Measurements from ENCODE around the gene UBE2N.
"Not testable (repeated sequence)": the region's sequence is repeated elsewhere in the genome, so short reads cannot be mapped to it uniquely, and the experiment has no call there.

Gene UBE2N

DNA sequence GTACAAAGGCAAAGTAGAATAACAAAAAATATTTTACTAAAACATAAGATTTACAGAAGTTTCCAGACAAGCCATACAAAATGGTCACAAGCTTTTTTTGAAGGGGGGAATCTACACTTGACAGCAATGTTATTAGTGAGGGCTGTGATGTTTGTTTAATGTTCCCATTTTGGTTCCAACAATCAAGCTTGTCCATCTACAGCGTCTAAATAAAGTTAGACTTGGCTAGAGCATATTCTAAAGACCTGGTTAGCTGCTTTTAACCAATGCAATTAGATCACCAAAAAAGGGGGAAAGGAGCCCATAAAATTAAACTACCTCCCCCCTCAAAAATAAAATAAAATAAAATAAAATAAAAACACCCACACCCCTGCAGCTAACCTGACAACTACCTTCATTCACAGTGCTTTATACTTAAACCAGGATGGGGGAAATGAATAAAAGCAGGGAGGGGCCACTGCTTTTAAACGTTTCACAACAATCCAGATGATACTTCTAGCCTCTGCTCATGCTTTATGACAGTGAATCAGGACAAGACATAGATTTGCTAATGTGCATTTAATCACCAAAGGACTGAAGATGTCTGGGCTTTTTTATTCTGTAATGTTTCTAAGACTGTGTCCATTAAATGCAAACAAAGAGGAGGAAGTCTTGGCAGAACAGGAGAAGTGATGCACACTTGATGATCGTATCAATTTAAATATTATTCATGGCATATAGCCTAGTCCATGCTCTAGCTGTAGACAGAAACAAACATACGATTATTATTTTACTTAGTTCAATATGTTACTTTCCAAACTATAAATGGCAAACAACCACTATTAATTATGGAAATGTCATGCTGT is 32.2 kb downstream of the UBE2N start:
- not testable (repeated sequence) for DNase-seq

DNA sequence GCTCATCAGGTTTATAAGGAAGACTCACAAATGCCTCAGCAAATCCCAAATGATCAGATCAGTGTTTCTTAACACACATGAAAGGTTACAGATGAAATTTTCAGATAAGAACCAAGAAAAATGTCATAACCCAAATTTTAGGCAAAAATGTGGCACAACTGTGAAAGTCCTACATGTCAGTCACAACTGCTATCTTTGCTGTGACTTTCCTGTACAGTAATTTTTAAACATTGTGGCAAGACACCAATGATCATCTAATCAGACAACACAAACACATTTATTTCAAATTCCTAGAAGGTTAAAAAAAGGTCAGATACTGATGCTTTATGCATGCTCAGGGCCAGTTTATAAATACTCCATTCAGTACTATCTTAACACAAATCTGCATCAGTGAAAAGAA is 32.9 kb downstream of the UBE2N start:
- DNase-seq: no peak

DNA sequence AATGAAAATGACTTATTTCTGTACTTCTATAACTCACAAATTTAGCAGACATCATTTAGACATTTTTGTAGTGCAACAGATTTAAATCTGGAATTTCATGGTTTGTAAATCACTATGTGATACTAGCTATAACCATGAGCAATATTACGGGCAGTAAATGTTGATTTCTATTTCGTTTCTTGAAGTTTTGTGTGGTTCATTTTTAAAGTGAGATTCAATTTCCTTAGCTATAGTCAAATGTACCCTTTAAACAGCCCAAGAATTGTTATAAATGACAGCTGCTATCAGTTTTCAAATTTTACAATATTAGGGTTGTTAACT is 33.8 kb downstream of the UBE2N start:
- DNase-seq: no peak

DNA sequence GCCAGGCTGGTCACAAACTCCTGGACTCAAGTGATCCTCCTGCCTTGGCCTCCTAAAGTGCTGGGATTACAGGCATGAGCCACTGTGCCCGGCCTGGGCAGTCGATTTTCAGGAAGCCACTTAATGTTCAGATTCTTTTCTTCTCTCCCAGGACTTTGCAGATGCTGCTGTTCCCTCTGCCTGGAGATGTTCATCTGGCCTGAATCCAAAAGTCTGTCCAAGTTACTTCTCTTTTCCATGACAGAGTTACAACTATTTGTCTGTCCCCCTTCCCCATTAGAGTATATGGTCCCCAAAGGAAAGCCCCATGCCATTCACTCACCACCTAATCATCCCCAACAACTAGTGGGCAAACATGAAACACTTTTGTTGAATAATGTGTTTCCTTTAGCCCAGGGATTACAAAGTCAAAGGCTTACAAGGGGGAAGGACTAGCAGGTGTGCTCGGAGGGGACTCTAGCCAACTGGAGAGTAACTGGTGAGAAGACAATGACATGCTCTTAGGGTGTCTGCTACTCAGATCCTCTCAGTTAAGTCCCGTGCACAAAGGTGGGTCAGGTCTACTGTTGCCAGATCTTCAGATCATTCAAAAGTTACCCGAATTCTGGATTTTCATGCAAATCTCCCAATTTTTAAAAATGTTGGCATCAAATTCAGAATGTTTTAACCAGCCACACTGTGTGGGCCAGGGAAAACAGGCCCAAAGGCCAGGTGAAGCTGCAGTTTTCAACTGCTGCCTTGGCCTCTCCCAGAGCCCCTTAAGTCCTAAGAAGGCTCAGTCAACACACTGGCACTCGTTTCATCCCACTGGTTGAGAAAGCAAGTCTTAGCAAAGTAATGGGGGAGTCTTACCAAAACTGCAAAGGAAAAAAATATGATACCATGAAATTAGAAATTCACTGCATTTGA is 34.4 kb downstream of the UBE2N start:
- no peak for DNase-seq

DNA sequence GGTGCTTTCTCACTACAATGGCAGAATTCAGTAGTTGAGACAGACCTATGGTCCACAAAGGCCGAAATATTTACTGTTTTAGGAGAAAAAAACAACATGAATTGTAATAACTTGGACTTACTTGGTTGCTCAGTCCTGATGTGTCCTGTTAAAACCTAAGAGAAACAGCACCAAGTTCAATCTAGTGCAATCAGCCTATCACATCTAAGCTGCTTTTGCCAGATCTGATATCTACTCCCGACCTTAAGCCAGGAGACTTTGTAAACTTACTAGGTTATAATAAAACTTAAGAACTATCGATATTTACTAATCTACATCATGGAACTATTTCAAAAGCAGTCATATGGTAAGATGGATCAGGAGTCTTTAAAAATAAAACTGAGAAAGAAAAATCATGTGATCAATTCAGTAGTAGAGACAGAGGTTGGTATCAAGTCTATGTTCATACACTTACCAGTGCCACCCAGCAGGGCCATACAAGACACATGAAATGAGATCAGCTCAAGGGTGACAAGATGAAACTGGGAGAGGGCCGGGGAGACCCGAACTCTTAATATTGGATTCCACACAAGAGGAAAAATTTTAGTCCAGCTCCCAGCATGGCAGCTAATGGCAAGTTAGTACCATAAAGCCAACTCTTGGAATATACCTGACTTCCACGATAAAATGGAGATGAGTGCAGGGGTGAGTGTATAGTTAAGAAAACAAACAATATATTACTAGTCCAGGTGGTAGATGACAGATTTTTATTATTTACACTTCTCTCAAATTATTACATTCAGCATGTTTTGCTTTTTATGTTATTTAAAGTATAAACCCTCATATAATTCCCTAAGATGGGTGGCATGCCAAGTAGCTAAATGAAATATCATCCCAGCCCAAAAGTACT is 36.5 kb downstream of the UBE2N start:
- DNase-seq: no peak

DNA sequence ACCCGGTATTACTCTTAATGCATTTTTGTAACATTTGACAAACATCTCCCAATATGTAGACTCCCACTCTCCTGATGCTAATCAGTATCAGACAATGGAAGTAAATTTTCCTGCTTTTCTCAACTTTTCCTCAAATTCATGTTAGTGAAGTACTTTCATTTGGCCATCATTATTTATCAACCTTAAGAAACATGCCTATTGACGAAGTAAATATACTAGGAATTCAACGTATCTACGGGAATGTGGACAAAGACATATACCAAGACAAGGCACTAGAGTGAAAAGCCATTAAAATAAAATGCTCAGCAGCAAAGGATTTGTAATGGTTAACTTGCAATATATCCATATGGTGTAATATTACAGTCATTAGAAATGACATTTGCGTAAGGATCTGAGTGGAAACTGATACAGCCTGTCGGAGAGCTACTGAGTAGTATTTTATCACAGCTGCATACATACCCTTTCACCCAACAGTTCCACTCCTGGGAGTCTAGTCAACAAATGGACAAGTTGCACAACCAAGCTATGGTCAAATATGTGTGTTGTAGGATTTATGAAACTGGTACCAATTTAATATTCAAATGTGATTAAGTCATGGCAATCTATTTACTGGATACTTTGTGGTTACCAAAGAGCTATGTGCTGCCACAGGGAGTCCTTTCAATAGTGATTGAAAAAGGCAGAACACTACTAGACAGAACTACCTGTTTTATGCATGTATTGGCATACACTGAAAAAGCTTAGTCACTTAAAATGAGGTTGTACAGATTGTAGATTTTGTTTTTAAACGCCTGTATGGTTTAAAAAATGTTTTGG is 37.6 kb downstream of the UBE2N start:
- no peak for DNase-seq

DNA sequence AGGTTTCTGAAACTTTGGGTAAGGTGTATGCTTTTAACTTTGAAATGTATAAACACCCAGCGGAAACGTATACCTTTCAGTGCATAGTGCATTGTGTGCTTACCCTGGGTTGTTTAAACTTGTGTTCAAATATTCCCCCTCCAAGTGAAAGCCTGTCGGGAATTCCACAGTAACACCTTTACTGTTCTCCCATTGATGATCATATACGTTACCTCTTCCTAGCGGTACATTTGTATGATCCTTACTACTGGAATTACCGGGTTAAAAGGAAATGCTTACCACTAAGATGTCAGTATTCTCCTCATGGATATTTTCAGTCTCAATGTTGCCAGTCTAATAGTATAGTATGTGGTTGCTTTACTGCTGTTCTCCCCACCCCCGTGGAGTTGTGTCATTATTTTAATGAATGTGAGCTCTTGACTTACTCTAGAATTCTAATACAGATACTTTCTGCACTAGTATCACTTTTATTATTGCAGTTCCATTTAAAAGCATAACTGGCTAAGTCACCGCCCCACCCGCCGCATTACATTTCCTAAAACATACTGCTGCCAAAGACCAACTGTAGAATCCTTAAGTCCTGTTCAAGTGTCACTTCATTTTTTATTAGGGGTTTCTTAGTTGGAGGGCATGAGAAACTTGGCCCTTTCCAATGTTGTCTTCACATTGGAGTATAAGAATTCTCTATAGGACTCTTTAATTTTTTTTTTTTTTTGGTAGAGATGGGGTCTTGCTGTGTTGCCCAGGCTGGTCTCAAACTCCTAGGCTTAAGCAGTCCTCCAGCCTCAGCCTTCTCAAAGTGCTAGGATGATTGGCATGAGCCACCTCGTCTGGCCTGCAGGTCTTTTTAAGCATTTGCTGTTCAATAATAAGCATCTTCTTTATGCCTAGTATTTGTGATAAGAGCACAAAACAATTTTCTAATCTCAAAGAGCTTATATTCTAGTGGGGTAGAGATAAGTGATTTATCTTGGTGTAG is 39.1 kb downstream of the UBE2N start:
- no peak for DNase-seq

DNA sequence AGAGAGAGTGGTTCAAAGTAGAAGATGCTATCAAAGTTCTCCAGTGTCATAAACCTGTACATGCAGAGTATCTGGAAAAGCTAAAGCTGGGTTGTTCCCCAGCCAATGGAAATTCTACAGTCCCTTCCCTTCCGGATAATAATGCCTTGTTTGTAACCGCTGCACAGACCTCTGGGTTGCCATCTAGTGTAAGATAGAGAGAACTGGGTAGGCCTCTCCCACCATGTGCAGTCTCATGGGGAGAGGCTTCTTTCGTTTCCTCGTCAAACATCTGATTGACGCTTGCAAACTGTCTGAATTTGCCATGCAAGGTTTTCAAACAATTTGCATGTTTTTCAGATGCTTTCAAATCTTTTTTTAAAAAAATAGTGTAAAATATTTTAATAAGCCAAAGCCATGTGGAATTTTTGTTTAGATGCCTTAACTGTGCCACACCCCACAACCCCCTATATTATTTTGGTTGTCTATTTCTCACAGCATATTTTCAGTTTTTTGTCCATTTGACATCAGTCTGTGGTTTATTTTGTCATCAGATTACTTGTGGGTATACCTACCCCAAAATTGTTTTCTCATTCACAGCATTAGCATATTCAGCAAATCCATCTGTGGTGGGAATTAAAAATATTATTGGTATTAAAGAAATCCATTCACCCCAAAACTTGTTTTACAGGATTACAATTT is 42.4 kb downstream of the UBE2N start:
- not testable (repeated sequence) for DNase-seq

DNA sequence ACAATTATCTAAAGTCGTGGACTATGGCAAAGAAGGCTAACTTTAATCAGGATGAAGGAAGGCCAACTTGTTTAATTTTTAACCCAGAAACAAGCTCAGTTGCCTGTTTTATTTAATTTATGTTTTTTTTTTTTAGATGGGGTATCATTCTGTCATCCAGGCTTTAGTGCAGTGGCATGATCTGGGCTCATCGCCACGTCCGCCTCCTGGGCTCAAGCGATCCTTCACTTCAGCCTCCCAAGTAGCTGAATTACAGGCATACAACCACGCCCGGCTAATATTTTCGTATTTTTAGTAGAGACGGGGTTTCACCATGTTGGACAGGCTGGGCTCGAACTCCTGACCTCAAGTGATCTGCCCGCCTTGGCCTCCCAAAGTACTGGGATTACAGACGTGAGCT is 44.3 kb downstream of the UBE2N start:
- no peak for DNase-seq

DNA sequence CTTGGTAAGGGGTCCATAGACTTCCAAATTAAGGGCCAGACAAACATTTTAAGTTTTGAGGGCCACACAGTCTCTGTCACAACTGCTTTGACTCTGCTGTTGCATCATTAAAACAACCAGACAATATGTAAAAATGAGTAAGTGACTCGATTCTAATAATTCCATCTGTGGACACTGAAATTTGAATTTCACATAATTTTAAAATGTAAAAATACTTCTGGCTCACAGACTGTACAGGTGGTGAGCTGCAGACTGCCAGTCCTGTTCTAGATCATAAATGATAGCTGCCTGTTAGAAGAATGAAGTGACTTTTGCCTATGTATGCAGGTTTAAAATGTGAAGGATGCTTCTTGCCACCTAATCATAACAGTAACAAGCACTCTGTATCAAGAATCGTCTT is 48.3 kb downstream of the UBE2N start:
- no peak for DNase-seq

DNA sequence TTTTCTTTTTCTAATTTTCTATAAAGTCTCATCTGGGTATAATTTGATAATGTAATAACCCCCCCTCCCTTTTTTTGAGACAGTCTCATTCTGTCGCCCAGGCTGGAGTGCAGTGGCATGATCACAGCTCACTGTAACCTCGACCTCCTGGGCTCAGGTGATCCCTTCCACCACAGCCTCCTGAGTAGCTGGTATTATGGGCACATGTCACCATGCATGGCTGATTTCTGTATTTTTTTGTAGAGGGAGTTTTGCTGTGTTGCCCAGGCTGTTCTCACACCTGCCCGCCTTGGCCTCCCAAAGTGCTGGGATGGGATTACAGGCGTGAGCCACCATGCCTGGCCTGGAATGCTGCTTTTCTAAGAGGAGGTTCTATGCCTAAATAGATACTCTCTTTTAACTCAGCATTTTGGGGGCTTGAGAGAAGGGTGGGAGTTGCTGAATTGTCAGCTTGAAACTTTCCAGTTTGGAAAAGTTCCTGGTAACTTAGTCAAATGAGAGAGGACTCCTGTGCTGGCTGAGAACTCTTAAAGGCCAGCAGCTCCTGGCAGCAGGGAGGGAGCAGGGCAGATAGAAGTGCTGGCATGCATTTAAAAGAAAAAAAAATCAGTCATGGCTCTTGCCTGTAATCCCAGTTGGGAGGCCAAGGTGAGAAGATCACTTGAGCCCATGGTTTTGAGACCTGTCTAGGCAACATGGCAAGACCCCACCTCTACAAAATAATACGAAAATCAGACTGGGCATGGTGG is 51.0 kb downstream of the UBE2N start:
- peak; percentile 6 for DNase-seq

DNA sequence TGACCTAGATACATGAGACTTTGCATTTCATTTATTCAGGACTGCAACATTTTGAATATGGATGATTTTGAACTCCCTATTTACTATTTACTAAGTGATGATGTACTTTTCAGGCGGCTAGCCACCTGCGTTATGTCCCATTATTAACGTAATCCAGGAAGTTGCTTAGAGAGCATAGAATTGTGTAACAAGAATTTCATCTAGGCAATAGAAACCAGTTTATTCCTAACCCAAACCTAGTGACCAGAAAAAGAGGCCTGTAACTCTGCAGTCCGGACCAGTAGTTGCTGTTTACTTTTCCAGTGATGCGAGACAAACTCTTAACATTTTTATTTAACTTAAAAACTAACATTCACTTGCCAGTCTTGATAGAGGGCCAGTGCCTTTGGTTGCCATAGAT is 51.7 kb downstream of the UBE2N start:
- DNase-seq: peak; percentile 13

DNA sequence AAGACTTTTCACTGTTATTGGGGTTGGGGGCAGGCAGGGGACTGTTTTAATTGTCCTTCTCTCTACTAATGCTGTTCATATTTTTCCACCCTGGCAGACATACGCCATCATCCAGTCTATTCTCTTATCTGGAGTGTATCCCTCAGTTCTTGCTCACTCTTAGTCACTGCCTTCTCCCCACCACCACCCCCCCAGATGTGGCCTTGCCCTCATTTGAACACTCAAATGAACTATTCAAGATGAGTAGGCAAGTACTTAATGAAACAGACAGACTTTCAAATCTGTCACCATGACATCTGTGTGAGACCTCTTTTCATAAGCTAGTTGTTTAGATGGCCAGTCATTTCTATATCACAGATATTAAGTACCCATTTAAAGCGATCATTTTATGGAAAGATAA is 54.0 kb downstream of the UBE2N start:
- peak; percentile 53 for DNase-seq

DNA sequence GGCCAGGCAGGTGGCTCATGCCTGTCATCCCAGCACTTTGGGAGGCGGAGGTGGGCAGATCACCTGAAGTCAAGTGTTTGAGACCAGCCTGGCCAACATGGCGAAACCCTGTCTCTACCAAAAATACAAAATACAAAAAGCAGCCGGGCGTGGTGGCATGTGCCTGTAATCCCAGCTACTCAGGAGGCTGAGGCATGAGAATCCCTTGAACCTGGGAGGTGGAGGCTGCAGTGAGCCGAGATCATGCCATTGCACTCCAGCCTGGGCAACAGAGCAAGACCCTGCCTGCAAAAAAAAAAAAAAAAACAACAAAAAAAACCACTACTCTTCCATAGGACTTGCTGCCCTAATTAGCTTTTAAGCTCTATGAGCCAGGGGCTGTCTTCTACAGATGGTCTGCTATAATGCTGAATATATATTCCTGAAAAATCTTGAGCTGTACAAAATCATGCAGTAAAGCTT is 59.7 kb downstream of the UBE2N start:
- not testable (repeated sequence) for DNase-seq

DNA sequence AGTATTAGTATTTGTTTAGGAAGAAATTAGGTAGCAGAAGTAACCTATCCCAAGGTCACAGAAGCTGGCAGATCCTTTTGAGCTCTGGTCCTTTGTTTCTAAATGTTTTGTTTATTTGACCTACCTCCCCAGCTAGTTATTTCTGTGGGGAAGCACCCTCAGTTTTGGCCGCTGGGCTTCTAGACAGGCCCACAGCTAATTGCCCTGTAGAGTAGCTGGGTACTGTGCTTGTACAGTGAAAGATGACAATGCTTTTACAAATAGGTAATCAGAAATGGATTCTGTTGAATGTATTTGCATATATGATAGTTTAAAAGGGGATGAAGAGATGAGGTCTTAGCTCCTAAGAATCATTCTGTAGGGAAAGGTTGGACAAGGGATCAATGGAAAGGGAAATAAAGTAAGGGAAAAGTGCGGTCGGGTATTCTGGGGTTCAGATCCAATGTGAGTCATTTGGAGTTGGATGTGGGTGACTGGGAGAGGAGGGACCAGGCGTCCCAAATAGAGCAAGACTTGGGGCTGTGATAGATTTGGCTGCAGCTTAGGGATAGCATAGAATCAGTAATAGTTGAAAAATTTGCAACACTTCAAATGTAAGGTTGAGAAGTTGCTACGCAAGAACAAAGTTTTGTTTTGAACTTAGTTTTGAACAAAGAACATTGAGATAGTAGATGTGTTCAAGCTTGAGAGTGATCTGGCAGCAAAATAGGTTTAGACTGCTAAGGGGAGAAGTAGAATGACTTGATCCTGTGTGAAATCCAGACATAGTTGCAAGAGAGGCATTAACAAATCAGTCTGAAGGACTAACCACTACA is 60.4 kb downstream of the UBE2N start:
- DNase-seq: no peak

DNA sequence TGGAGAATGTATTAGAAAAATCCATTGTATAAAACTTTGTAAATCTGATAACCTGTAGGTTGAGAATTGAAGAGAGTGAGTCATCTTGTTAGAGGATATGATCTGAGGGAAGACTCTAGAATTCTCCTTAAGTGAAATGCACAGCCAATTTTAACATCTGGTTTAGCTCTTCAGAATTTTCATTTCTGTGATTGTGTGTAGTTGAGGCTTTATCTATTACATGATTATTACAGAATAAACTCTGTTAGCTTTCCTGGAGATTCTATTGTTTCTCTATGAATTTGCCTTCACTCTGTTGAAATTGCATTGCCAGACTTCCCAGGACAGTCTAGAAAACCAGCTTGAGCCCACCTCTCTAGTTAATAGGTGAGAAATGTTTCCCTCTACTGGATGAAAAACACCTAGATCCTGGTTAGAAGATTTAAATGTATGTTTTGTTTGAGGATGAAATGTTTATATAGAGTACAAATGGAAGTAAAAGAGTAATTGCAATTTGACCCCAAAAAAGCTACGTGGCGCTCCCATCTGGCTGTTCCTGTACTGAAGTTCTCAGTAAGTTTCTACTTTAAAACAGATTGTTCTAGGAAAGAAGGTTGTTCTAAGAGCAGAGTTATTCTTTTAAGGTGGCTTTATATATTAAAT is 61.1 kb downstream of the UBE2N start:
- peak; percentile 54 for DNase-seq

DNA sequence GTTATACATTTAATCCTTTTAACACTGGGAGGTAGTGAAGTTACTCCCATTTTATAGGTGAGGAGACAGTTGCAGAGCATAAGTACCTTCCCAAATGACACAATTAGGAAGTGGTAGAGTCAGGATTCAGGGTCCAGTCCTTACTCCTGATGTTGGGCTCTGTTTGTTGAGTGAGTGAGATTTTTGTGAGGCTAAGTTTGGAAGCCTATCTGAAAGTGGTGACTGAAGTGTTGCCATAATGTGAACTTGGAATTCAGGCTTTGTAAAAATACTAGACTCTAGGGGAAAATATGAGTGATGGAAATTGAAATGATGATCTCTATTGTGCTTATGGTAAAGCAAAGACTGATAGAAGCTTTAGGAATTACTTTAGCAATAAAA is 61.8 kb downstream of the UBE2N start:
- no peak for DNase-seq
